HG02885 (cell line): ENCODE results near the gene NXNL2.

Source experiments
- ATAC-seq: cut with Tn5 transposase; IDR thresholded peaks from one replicate; pipeline ENCODE4 v1.9.1; 2021; ENCODE audit warnings: mild to moderate bottlenecking; ENCODE audit not compliant: unreplicated experiment, poor library complexity

NXNL2 gene

DNA sequence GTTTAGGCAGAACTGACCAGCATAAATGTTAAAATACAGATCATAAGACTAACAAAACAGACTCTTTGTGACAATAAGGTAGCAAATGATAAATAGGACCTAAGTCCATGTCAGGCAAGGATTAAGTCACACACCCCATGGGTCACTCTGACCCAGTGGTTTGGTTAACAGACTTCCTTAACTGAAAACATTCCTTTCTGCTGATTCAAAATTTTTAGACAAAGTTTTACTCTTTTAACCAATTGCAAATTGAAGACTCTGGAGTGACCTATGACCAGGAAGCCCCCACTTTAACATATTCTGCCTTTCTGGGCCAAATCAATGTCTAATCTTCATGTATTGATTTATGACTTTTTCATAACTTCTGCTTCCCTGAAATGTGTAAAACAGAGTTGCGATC, 4.9 kb upstream of the NXNL2 start:
- no peak for ATAC-seq

DNA sequence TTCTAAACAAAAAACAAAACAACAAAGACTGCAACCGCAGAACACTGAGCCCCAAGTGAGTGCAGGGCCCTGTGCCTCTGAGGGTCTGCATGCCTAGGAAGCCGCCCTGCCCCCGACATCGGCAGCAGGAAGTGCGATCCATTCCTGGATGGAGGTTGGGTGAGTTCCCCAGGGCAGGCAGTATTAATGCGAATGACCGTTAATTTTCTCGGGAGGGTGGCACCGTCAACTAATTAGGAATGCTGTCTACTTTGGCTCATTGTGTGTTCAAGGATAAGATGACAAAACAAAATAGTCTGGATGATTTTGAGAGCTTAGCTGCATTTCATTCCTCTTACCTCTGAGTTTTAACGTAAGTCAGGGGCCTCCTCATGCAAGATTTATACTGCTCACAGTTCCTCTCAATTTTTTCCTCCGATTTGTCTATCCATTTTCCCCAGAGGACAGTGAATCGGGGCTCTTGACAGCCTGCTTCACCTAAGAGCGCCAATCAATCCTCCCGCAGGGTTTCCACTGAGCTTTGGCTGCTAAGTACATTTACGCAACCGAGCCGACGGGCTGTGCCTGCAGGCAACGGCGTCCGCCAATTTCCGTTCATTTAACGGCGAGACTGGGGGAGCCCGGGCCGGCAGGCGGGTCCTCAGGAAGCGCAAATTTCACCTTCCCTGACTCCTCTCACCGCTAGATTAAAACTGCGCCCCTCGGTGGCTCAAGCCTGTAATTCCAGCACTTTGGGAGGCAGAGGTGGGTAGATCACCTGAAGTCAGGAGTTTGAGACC, 2.9 kb upstream of the NXNL2 start:
- no peak for ATAC-seq

DNA sequence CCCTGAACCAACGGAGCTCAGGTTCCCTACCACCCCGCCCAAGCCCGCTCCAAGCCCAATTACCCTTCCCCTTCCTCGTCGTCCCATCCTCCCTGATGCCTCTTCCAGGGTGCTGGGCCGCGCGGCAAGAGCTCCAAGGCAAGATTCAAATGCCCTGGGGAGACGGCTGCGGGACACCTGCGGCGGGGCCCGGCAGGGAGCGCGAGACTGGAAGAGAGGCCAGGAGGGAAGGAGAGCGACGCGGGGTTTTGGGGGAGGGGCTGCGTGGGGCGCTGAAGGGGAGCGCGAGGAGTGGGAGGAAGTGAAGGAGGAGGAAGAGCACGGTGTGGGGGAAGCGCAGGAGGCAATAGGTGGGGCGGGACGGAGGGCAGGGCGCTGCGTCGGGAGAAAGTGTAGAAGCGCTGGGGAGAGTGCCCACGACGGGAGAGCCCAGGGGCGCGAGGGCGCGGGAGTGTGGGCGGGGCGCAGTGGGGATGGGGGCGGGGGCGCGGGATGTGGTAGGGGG, 975 bp upstream of the NXNL2 start:
- ATAC-seq, result no peak

DNA sequence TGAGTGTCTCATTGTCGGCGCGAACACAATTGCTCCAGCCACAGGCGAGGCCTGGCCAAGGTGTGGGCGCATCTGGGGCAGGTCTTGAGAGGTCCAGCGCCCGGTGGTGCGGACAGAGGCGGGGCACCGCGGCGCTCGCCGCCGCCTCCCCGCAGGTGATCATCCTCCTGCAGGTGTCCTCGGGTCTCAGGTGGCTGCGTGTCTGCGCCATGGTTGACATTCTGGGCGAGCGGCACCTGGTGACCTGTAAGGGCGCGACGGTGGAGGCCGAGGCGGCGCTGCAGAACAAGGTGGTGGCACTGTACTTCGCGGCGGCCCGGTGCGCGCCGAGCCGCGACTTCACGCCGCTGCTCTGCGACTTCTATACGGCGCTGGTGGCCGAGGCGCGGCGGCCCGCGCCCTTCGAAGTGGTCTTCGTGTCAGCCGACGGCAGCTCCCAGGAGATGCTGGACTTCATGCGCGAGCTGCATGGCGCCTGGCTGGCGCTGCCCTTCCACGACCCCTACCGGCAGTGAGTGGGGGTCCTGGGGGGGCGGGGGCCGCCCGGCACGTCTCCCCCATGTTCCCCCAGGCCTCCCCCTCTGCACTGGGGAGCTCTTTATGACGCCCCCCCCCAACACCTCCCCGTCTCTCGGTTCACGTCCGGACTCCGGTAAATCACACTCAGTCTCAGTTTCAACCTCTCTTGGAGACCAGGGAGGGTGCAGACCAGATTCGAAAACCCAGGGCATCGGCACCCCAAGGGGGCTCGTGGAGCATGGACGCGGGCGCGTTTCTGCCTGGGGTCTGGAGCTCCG, 446 bp downstream of the NXNL2 start:
- ATAC-seq, result no peak

DNA sequence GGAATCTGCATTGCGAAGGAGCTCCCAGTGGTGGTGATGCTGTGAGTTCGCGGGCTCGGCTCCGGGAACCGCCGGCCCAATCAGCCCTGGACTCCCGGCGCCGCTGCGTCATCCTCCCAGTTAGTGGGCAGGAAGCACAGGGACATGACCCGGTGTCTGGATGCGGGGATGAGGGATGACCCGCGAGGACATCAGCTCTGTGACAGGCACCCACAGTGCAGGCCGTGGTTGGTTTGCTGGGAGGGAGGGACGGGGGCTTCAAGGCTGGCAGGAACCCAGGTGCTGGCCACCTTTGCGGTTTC, 996 bp downstream of the NXNL2 start:
- ATAC-seq, result no peak

DNA sequence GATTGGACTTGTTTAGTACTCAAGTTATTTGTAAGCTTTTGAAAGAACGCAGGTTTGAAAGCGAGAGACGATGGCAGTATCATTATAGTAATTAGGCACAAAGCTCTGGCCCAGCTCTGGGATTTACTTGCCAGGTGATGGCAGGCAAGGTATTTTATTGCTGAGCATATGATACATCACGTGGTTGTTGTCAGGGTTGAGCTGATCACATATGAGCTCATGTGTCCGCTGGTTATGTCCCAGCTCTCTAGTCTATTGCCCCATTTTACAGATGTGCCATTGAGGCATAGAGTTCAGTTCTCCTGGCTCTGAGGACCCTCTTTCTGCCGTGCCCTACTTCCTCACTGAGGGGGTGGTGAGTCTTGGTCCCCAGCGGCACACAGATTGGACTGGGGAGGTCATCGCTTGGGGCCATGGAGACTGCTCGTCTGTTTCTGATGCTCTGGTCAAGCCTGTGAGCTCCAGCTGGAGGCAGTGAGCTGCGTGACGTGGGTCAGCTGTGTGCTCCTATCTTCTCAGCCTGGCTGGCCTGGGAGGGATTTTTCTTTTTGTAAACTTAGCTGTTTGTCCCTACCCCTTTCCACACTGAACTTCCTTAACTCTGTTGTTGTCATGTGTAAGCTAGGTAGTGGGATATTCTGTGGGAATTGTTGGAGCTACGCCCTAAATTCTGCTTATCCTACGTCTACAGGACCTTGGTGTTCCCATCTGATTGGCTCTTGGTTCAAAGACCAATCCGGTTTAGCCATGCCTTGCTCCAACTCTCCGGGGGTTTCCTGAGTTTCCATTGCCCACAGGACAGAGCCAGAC, 2.2 kb downstream of the NXNL2 start:
- no peak for ATAC-seq

DNA sequence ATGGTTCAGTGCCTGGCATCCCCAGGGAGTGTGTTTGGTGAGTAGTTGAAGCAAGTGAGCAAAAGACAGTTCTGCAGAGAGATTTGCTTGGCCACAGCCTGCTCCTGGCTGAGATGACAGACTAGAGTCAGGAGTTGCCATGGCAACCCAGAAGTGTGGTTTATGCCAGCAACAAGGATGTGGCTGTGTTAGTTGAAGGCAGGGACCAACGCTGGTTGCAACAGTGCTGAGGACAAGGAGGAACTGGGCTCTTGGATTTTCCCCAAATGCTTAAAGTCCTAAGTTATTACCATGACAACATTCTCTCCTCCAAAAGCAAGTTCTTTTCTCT, 2.7 kb downstream of the NXNL2 start:
- no peak for ATAC-seq

DNA sequence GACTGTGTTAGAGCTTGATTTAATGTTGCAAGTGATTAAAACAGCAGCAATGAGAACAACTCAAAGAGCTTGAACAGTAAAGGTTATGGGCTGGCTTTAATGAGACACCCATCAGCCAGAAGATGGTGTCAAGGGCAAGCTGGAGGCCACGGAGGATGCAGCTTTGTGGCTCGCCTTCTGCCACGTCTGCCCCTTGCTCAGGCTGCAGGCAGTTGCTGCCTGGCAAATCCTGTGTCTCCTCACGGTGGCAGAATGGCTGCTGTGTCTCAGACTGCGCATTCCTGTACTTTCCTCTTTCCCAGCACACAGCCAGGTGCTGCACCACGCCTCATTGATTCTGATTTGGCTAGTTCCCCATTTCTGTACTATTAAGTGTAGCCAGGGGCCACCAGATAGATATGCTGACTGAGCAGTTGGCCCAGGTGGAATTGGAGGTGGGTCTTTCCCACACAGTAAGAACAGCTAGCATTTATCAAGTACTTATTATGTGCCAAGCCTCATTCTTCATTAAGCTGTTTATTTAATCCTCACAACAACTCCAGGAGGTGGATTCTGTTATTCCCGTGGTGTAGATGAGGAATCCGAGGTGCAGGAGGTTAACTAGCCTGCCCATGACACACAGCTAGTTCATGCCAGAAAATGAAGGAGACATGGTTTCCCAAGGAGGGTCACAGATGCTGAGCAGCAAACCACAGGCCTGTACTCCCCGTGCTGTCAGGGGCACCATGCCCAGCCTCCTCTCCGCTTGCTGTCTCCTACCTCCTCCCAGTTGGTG, 3.5 kb downstream of the NXNL2 start:
- no peak for ATAC-seq

DNA sequence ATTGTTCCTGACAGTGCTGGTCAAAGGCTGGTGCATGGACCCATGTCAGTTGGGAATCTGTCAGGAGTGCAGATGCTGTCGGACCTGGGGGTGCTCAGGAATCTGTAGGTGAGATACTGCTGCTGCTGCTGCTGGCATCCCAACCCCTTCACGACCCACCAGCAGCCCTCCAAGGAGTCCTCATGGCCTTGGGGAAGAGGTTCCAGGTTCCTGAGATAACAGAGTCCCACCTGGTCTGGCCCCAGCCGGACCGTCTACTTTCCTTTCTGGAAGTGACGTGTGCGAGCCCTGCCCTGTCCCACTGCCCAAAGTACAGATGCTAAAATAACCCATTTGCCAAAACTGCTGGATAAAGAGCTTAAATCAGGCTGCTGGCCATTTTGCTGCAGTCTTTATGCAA, 4.3 kb downstream of the NXNL2 start:
- ATAC-seq, result no peak

DNA sequence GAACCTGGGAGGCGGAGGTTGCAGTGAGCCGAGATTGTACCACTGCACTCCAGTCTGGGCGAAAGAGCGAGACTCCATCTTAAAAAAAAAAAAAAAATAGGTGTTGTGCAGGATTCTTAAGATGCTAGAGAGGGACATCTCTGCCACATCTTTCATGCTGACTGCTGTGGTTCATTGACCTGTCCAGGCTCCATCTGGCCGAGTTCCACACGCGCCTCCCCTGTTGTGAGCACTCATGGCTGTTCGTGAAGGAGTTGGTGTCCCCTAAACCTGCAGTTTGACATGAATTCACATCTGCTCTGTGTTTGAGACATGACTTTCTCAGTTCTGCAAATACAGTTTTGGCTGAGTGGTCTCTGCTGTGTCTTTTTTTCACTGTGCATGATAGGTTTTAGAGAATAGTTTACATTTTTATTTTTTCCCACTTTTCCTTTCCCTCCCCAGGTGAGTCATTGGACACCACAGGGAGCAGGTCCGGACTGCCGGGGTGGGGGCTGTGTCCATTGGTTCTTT, 5.3 kb downstream of the NXNL2 start:
- ATAC-seq, result no peak

DNA sequence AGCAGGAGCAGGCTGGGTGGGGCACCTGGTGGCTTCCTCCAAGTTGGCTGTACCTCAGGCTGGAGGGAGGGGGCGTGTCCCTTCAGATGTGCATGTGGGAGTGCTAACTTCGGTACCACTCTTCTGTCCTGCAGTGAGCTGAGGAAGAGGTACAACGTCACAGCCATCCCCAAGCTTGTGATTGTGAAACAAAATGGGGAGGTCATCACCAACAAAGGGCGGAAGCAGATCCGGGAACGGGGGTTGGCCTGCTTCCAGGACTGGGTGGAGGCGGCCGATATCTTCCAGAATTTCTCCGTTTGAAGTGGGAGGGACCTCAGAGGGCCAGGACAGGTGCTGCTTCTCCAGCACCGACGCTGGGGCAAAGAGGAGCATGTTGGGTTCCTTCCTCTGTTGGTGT, 9.3 kb downstream of the NXNL2 start:
- ATAC-seq, result no peak

DNA sequence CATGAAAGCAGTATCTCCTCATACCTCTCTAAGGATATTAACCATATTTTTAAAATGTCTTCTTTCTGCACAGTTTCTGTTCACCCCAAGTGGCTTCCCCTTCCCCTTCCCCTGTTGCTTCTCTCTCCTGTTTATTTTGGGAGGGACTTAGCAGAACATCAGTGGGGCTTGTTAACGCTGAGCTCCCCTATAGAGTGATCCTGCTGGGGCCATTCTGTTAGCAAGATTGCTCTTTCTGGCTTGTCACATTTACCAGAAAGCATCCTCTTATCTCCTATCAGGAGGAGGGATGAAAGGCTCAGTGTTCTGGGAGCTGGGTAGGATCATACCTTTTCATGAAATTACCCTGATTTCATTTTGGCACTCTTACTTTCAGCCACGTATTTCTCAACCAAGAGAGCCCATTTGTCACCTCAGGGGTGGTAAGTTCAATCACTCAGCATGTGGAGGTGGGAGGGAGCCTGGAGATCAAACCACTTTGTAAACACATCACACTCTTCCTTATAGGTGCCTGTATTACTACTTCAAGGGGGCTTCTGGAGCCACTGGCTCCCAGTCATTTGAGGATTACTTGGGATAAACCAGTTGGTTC, 16.7 kb downstream of the NXNL2 start:
- no peak for ATAC-seq

DNA sequence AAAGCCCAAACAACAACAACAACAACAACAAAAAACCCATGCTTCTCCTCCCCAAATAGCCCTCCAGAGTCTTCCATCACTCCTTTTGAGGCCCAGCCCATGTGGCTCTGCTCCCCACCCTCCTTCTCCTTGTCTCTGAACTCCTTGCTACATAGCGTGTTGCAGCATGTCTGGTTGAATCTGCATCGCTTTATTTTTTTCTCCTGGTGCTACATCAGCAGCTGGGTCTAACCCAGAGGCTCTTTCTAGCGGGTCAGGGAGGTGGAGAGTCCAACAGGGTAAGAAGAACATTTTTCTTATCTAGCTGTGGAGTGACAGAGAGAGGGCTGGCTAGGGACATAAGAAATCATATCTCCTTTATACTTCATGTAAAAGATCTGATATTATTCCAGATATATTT, 18.4 kb downstream of the NXNL2 start:
- ATAC-seq, result no peak

DNA sequence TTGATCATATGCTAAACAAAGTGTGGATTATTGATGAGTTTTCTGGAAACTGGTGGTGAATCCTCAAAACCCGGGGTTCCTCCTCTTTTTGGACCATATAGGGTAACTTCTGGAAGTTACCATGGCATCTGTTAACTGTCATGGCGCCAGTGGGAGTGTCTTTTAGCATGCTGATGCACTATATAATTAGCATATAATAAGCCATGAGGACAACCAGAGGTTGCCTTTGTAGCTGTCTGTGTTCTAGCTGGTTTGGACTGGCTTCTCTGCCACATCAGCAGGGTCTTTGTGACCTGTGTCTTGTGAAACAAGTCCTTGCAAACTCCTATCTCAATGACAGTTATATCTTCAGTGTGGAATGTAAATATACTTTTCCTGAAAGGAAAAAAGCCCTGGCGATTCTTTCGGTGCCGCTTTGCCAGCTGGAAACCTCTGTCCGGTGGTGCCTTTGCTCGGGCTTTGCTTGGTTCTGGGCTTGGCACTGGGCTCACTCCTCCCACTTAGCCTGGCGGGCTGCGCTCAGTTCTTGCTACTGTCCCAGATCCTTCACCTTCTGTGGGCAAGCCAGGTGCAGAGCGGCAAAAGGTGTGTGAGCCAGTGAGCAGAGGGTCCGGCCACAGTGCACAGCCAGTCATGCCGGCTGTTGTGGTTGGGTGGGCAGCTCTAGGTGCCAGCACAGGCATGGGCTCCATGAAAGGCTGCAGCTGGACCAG, 20.4 kb downstream of the NXNL2 start:
- ATAC-seq, result no peak

DNA sequence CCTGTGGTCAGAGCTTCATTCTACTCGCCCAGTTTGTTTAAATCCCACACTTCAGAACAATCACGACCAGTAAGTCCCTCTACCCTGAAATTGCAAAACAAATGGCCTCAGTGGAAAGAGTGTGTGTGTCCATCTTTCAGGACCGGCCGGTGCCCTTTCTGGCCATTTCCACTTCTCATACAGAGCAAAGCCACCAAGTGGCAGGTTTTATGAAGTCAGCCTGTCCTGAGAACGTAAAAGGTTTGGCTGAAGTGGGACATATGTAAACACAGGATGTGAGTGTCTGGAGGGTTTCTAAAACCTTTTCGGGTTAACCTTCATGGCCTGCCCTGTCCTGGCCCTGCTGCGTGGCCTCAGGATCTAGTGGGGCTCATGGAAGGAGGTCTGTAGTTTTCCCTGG, 24.7 kb downstream of the NXNL2 start:
- no peak for ATAC-seq

DNA sequence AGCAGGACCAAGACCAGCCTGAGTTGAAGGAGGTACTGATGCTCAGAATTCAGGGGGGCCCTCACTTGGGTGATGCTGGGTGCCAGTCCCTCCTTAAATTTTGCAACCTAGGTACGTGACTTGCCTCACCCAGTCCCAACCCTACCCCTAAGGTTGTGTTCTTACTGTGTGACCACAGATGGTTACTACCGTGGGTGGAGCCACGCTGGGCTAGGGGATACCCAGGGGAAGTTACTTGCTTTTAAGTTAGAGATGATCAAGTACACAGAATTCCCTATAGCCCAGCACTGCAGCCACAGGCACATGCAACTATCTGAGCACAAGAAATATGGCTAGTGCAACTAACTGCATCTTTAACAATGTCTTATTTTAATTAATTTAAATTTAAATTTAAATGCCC, 32.9 kb downstream of the NXNL2 start:
- peak; percentile 77 for ATAC-seq

DNA sequence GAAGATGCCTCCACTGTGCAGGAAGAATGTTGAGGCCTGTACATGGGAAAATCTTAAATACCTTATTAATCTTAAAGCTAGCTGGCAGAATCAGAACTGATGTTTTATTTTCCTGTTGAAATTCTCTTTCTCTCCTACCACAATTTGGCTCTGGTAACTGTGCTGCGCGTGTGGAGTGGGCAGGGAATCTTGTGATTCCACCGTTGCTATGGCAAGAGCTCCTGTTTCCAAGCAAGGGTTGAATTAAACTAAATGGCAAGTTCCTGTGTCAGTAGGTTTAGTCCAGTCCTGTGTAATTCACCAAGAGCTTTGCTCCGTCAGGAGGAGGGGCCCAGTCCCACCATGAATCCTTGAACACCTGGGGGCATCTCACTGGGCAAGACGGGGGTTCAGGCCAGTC, 36.4 kb downstream of the NXNL2 start:
- no peak for ATAC-seq

DNA sequence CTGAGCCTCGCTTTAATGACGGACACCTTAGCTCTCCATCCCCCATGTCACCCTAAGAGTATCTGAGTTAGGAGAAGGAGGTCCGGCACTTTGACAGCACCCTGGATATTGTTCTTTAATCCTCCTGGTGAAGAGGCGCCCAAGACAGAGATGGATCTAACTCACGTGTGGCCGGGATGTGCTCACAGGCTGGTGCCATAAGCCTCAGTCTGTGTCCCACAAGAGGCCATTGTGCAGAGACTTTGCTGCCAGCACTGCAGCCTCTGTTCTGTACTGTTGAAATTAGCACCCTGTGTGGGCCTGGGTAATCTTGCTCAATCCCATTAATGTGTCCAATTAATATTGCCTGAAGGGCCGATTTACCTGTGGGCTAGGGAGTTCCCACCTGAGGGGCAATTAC, 37.7 kb downstream of the NXNL2 start:
- no peak for ATAC-seq

DNA sequence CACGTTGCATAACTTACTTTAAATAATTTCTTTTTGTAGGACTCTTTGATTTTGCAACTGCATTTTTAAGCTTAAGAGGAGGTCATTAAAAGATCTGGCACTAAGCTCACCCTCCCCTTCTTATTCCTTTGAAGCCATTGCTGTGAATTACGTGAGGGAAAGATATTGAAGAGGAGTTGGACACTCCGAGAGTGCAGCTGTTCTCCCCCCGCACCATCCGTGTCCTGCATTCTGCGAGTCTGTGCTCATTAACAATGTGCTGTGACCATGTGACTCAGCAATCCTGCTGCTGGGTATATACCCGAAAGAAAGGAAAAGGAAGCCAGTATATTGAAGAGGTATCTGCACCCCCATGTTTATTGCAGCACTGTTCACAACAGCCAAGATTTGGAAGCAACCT, 40.0 kb downstream of the NXNL2 start:
- no peak for ATAC-seq
